HG02588 (cell line): ENCODE measurements around the gene PLEKHN1.

Source experiments
- ATAC-seq: cut with Tn5 transposase; IDR thresholded peaks from one replicate; pipeline ENCODE4 v1.9.1; 2021; ENCODE audit warnings: mild to moderate bottlenecking, moderate library complexity; ENCODE audit not compliant: unreplicated experiment

PLEKHN1 gene

GRCh38 chr1:966135-966703, at the start of gene PLEKHN1:
Gene PLEKHN1, plus strand, starts transcription at chr1:966482. Its CDS starts 50 bp downstream, at chr1:966532.
- peak; percentile 21 for ATAC-seq

DNA sequence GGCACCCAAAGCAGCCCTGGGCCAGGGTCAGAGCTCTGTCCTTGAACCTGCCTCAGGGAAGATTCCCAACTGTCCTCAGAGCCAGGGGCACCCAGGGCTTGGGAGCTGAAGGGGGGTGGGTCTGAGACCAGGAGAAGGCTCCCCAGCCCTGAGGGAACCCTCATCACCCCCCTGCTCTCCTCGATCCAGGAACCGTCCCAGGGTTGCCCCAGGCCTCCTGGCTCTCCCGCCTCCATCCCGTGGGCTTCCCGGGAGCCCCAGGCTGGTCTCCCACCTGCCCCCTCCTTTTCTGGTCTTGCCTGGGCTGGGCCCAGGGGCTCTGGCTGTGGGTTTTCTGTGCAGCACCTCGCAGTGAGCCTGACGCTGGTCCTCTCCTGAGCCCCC, 49.2 kb upstream of the PLEKHN1 start:
- no peak for ATAC-seq

- no peak for ATAC-seq
Observed at GRCh38 chr1:917466-918091, 48.7 kb upstream of the PLEKHN1 start.

- ATAC-seq, result no peak
Observed at GRCh38 chr1:918353-918752, 47.9 kb upstream of the PLEKHN1 start.

DNA sequence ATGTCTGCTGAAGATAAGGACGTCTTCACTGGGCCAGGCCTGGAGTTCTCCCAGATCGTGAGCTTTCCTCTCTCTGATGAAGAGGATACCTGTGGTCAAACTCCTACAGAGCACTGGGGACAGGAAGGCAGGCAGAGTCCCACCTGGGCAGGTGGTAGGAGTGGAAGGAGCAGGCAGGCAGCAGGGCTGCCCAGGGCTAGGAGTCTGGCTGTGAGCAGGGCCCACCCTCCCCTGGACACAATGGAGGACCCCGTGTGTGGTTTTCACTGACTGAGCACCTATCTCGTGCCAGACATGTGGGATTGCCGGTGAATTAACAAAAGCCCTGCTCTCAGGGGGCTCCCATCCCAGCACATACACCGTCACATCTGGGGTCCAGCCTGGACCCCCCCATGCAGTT, 47.4 kb upstream of the PLEKHN1 start:
- no peak for ATAC-seq

GRCh38 chr1:919271-919872, 46.9 kb upstream of the PLEKHN1 start:
- no peak for ATAC-seq

GRCh38 chr1:920010-920409, 46.3 kb upstream of the PLEKHN1 start:
- no peak for ATAC-seq

GRCh38 chr1:920521-920920, 45.8 kb upstream of the PLEKHN1 start:
- no peak for ATAC-seq

- ATAC-seq, result no peak
Observed at GRCh38 chr1:921011-921837, 45.1 kb upstream of the PLEKHN1 start.

- no peak for ATAC-seq
Observed at GRCh38 chr1:923131-923990, 42.9 kb upstream of the PLEKHN1 start, which contains the start of gene SAMD11. Gene SAMD11, plus strand, starts transcription at chr1:923923. Its CDS starts 509 bp downstream, at chr1:924432.

DNA sequence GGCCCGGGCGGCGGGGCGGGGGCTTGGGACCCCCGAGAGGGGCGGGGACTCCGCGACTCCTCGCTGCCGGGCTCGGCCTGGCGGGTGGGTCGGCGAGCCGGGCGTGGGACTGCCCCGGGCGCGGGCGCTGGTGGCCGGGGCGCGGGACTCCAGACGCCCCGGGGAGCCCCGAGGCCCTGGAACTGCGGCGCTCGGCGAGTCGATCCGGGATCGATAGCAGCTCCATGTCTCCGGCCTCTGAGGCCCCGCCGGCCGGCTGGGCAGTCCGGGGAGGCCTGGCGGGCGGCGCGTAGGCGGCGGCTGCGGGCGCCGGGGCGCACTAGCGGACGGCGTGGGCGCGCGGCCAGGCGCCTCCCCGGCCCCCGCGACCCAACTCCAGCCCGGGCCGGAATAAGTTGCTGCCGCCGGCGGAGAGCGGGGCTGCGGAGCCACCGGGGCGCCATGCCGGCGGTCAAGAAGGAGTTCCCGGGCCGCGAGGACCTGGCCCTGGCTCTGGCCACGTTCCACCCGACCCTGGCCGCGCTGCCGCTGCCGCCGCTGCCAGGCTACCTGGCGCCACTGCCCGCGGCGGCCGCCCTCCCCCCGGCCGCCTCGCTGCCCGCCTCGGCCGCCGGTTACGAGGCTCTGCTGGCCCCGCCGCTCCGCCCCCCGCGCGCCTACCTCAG, 42.2 kb upstream of the PLEKHN1 start:
- ATAC-seq, result no peak

DNA sequence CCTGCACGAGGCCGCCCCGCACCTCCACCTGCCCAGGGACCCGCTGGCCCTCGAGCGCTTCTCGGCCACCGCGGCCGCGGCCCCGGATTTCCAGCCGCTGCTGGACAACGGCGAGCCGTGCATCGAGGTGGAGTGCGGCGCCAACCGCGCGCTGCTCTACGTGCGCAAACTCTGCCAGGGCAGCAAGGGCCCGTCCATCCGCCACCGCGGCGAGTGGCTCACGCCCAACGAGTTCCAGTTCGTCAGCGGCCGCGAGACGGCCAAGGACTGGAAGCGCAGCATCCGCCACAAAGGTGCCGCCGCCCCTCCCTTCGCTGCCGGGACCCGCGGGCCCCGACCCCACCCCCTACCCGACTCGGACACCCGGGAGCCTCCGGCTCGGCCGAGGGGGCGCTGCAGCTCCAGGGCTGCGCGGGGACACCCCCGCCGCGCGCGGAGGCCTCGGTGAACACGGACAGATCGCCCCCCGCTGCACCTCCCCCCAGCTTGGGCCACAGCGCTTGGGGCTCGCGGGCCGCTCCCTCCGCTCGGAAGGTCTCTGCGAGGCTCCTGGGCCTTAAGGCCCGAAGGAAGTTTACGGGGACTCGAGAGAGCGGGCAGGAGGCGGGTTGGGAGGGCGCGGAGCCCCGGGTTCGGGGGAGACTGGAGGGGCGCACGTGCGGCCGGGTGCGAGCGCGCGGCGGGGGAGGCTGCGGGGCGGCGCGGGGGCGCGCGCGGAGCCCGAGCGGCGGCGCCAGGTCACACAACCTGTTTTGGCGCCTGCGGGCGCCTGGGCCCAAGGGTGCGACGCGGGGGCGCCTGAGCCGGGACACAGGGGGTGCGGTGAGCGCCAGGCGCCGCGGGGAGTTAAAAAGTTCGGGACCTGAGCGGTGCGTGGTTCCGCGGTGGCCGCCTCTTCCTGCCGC, 41.4 kb upstream of the PLEKHN1 start:
- no peak for ATAC-seq

GRCh38 chr1:925561-926421, 40.5 kb upstream of the PLEKHN1 start:
- no peak for ATAC-seq

- no peak for ATAC-seq
Observed at GRCh38 chr1:927234-927633, 39.0 kb upstream of the PLEKHN1 start.

- no peak for ATAC-seq
Observed at GRCh38 chr1:927748-928147, 38.5 kb upstream of the PLEKHN1 start.

GRCh38 chr1:928825-929661, 37.2 kb upstream of the PLEKHN1 start:
- ATAC-seq, result no peak
